Loucy (cell line): Measurements from ENCODE around the gene RPL29.
"Not testable (repeated sequence)": the region's sequence is repeated elsewhere in the genome, so short reads cannot be mapped to it uniquely, and the experiment has no call there.

ENCODE experiments used
- CTCF ChIP-seq: fragments of 200-600 bp; sonication (generic); conservative IDR thresholded peaks from 2 replicates; pipeline ENCODE4 v1.5.1; 2014; ENCODE audit warnings: mild to moderate bottlenecking, antibody characterized with exemption, low read length
- EZH2phosphoT487 ChIP-seq: fragments of 200-600 bp; IDR thresholded peaks from 2 replicates; pipeline ENCODE4 v1.6.1; 2018; ENCODE audit warnings: antibody characterized with exemption, mild to moderate bottlenecking, moderate library complexity, borderline replicate concordance

- not testable (repeated sequence) for TF ChIP-seq CTCF, EZH2phosphoT487
Observed at GRCh38 chr3:51990501-51990971, 5.2 kb downstream of the RPL29 start.
